Measurements from ENCODE around the gene NR6A1.
A peak's percentile ranks its signal among the peaks of the same experiment; 100 is the strongest.

The NR6A1 gene

GRCh38 chr9:124684169-124684568 is 86.9 kb downstream of the NR6A1 start:
- no peak for FAIRE-seq

GRCh38 chr9:124683043-124683442 is 88.1 kb downstream of the NR6A1 start:
- FAIRE-seq: no peak

GRCh38 chr9:124680714-124681390 is 90.3 kb downstream of the NR6A1 start:
- FAIRE-seq: no peak

GRCh38 chr9:124680049-124680448 is 91.1 kb downstream of the NR6A1 start:
- FAIRE-seq: no peak

GRCh38 chr9:124676159-124676551 is 95.0 kb downstream of the NR6A1 start:
- no peak for FAIRE-seq

GRCh38 chr9:124675261-124676158 is 95.6 kb downstream of the NR6A1 start:
- FAIRE-seq: no peak

GRCh38 chr9:124674651-124675050 is 96.5 kb downstream of the NR6A1 start:
- no peak for FAIRE-seq

GRCh38 chr9:124673063-124673462 is 98.0 kb downstream of the NR6A1 start:
- FAIRE-seq: no peak

- FAIRE-seq: no peak
Observed at GRCh38 chr9:124671861-124672260, 99.2 kb downstream of the NR6A1 start.

- FAIRE-seq: no peak
Observed at GRCh38 chr9:124666642-124667041, 104.5 kb downstream of the NR6A1 start.

- peak; percentile 33 for FAIRE-seq
Observed at GRCh38 chr9:124665391-124666058, 105.6 kb downstream of the NR6A1 start.

- no peak for FAIRE-seq
Observed at GRCh38 chr9:124664143-124664542, 107.0 kb downstream of the NR6A1 start.

GRCh38 chr9:124663046-124663961 is 107.8 kb downstream of the NR6A1 start:
- no peak for FAIRE-seq

GRCh38 chr9:124662561-124662960 is 108.5 kb downstream of the NR6A1 start:
- FAIRE-seq: no peak

GRCh38 chr9:124661271-124661670 is 109.8 kb downstream of the NR6A1 start:
- no peak for FAIRE-seq

- no peak for FAIRE-seq
Observed at GRCh38 chr9:124660341-124660801, 110.7 kb downstream of the NR6A1 start.

- no peak for FAIRE-seq
Observed at GRCh38 chr9:124659099-124659659, 111.9 kb downstream of the NR6A1 start.

GRCh38 chr9:124658165-124659017 is 112.7 kb downstream of the NR6A1 start:
- FAIRE-seq: no peak

GRCh38 chr9:124657516-124657915 is 113.6 kb downstream of the NR6A1 start:
- no peak for FAIRE-seq

GRCh38 chr9:124654431-124654830 is 116.7 kb downstream of the NR6A1 start:
- no peak for FAIRE-seq
